Measurements from ENCODE around the gene ELP2.

DNA sequence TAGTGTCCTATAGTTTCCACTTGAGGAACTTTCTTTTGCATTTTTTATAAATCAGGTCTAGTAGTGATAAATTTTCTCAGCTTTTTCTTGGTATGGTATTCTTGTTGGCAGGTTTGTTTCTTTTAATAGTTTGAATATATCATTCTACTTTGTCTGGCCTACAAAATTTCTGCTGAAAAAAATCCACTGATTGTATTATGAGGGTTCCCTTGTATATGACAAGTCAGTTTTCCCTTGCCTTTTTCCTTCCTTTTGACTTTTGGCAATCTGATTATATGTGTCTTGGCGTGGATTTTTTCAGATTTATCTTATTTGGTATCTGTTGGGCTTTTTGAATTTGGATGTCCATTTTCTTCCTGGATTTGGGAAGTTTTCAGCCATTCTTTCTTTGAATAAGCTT lies 99.5 kb downstream of the ELP2 start:
- TF ChIP-seq, protein P1, sequence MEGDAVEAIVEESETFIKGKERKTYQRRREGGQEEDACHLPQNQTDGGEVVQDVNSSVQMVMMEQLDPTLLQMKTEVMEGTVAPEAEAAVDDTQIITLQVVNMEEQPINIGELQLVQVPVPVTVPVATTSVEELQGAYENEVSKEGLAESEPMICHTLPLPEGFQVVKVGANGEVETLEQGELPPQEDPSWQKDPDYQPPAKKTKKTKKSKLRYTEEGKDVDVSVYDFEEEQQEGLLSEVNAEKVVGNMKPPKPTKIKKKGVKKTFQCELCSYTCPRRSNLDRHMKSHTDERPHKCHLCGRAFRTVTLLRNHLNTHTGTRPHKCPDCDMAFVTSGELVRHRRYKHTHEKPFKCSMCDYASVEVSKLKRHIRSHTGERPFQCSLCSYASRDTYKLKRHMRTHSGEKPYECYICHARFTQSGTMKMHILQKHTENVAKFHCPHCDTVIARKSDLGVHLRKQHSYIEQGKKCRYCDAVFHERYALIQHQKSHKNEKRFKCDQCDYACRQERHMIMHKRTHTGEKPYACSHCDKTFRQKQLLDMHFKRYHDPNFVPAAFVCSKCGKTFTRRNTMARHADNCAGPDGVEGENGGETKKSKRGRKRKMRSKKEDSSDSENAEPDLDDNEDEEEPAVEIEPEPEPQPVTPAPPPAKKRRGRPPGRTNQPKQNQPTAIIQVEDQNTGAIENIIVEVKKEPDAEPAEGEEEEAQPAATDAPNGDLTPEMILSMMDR (IDR thresholded peaks at IDR 0.05; ENCODE audit: poor library complexity) = no peak
- no peak for TF ChIP-seq EZH2 (IDR thresholded peaks at IDR 0.05; ENCODE audit: borderline replicate concordance)

Data from hepatocyte (in vitro differentiated cells).